Adipocyte (in vitro differentiated cells): ENCODE measurements around the gene HMCN1.

Experiments used
- DNase-seq: peaks from one replicate; pipeline ENCODE4 v3.0.0-alpha.2; 2015; ENCODE audit warnings: low read depth
- H3K27me3 ChIP-seq: replicated peaks from 2 replicates; pipeline ENCODE4 v1.7.0; 2013; ENCODE audit warnings: mild to moderate bottlenecking, low read length, moderate library complexity; ENCODE audit not compliant: control insufficient read depth, insufficient read depth
- H3K36me3 ChIP-seq: 2 replicates; pipeline ENCODE4 v1.7.0; 2013; ENCODE audit warnings: low read length, mild to moderate bottlenecking, moderate library complexity; ENCODE audit not compliant: control insufficient read depth, insufficient read depth, severe bottlenecking
- H3K4me1 ChIP-seq: 2 replicates; pipeline ENCODE4 v1.7.0; 2013; ENCODE audit warnings: mild to moderate bottlenecking, low read length, moderate library complexity; ENCODE audit not compliant: control insufficient read depth, insufficient read depth
- H3K4me3 ChIP-seq: 2 replicates; pipeline ENCODE4 v1.7.0; 2013; ENCODE audit warnings: mild to moderate bottlenecking, low read length, moderate library complexity
- H3K9ac ChIP-seq: 2 replicates; pipeline ENCODE4 v1.7.0; 2013; ENCODE audit warnings: mild to moderate bottlenecking, low read length, moderate library complexity
- H3K9me3 ChIP-seq: 2 replicates; pipeline ENCODE4 v1.7.0; 2013; ENCODE audit warnings: mild to moderate bottlenecking, low read length, moderate library complexity; ENCODE audit not compliant: control insufficient read depth

The HMCN1 gene

GRCh38 chr1:185733818-185734735 is at the start of gene HMCN1:
Gene HMCN1 (plus strand): TSS chr1:185734391. CDS start chr1:185734780, 389 bp downstream.
- peak; percentile 89 for DNase-seq
- Histone ChIP-seq H3K4me1 (peaks cover 15% of the 10 kb centered on the region), H3K4me3 (peak within 1 kb of the TSS; percentile 83), H3K27me3 (no peaks in the 10 kb centered on the region), H3K9ac (peak within 1 kb of the TSS; percentile 82), H3K9me3 (peaks cover 7% of the 10 kb centered on the region), H3K36me3 (no peaks in the 10 kb centered on the region)

- no peak overlapping the region for H3K9ac ChIP-seq
- DNase-seq, result no peak
- no peaks in the 10 kb centered on the region for H3K27me3 ChIP-seq
- H3K4me3 ChIP-seq, result no peak overlapping the region
- no peaks in the 10 kb centered on the region for H3K4me1 ChIP-seq
- no peaks in the 10 kb centered on the region for H3K36me3 ChIP-seq
- H3K9me3 ChIP-seq, result no peaks in the 10 kb centered on the region
Observed at GRCh38 chr1:185686821-185687778, 47.1 kb upstream of the HMCN1 start.

GRCh38 chr1:185690527-185690926 is 43.7 kb upstream of the HMCN1 start:
- no peak overlapping the region for H3K9ac ChIP-seq
- no peaks in the 10 kb centered on the region for H3K9me3 ChIP-seq
- no peak overlapping the region for H3K4me3 ChIP-seq
- H3K4me1 ChIP-seq, result no peaks in the 10 kb centered on the region
- H3K36me3 ChIP-seq, result no peaks in the 10 kb centered on the region
- DNase-seq, result no peak
- no peaks in the 10 kb centered on the region for H3K27me3 ChIP-seq

- DNase-seq, result no peak
- H3K36me3 ChIP-seq, result no peaks in the 10 kb centered on the region
- H3K4me3 ChIP-seq, result no peak overlapping the region
- H3K9ac ChIP-seq, result no peak overlapping the region
- peaks cover 7% of the 10 kb centered on the region for H3K4me1 ChIP-seq
- H3K9me3 ChIP-seq, result no peaks in the 10 kb centered on the region
- H3K27me3 ChIP-seq, result no peaks in the 10 kb centered on the region
Observed at GRCh38 chr1:185693654-185694053, 40.5 kb upstream of the HMCN1 start.

- no peak overlapping the region for H3K9ac ChIP-seq
- H3K4me3 ChIP-seq, result no peak overlapping the region
- no peaks in the 10 kb centered on the region for H3K27me3 ChIP-seq
- no peaks in the 10 kb centered on the region for H3K36me3 ChIP-seq
- DNase-seq, result no peak
- no peaks in the 10 kb centered on the region for H3K9me3 ChIP-seq
- peaks cover 7% of the 10 kb centered on the region for H3K4me1 ChIP-seq
Observed at GRCh38 chr1:185694081-185694480, 40.1 kb upstream of the HMCN1 start.

- H3K27me3 ChIP-seq, result no peaks in the 10 kb centered on the region
- H3K9me3 ChIP-seq, result no peaks in the 10 kb centered on the region
- peaks cover 7% of the 10 kb centered on the region for H3K4me1 ChIP-seq
- peak; percentile 40 for DNase-seq
- no peaks in the 10 kb centered on the region for H3K36me3 ChIP-seq
- H3K9ac ChIP-seq, result no peak overlapping the region
- no peak overlapping the region for H3K4me3 ChIP-seq
Observed at GRCh38 chr1:185695299-185695698, 38.9 kb upstream of the HMCN1 start.

GRCh38 chr1:185696422-185697150 is 37.6 kb upstream of the HMCN1 start:
- H3K4me1 ChIP-seq, result peaks cover 7% of the 10 kb centered on the region
- no peak overlapping the region for H3K9ac ChIP-seq
- H3K36me3 ChIP-seq, result no peaks in the 10 kb centered on the region
- H3K27me3 ChIP-seq, result no peaks in the 10 kb centered on the region
- no peak overlapping the region for H3K4me3 ChIP-seq
- DNase-seq, result no peak
- no peaks in the 10 kb centered on the region for H3K9me3 ChIP-seq

GRCh38 chr1:185699874-185700273 is 34.3 kb upstream of the HMCN1 start:
- H3K4me1 ChIP-seq, result peaks cover 7% of the 10 kb centered on the region
- H3K9me3 ChIP-seq, result no peaks in the 10 kb centered on the region
- no peaks in the 10 kb centered on the region for H3K36me3 ChIP-seq
- no peak overlapping the region for H3K9ac ChIP-seq
- DNase-seq, result no peak
- H3K27me3 ChIP-seq, result no peaks in the 10 kb centered on the region
- no peak overlapping the region for H3K4me3 ChIP-seq

- H3K4me3 ChIP-seq, result no peak overlapping the region
- no peaks in the 10 kb centered on the region for H3K9me3 ChIP-seq
- DNase-seq, result no peak
- no peaks in the 10 kb centered on the region for H3K36me3 ChIP-seq
- H3K27me3 ChIP-seq, result no peaks in the 10 kb centered on the region
- peaks cover 2% of the 10 kb centered on the region for H3K4me1 ChIP-seq
- H3K9ac ChIP-seq, result no peak overlapping the region
Observed at GRCh38 chr1:185701650-185702049, 32.5 kb upstream of the HMCN1 start.

- H3K36me3 ChIP-seq, result no peaks in the 10 kb centered on the region
- DNase-seq, result no peak
- no peaks in the 10 kb centered on the region for H3K4me1 ChIP-seq
- H3K27me3 ChIP-seq, result no peaks in the 10 kb centered on the region
- no peaks in the 10 kb centered on the region for H3K9me3 ChIP-seq
- no peak overlapping the region for H3K9ac ChIP-seq
- H3K4me3 ChIP-seq, result no peak overlapping the region
Observed at GRCh38 chr1:185704181-185704580, 30.0 kb upstream of the HMCN1 start.
